HG02970 (cell line): ENCODE measurements around the gene ITGA1.
"Not testable (repeated sequence)": the region's sequence is repeated elsewhere in the genome, so short reads cannot be mapped to it uniquely, and the experiment has no call there.

Experiments
- ATAC-seq: cut with Tn5 transposase; IDR thresholded peaks from one replicate; pipeline ENCODE4 v1.9.1; 2021; ENCODE audit warnings: mild to moderate bottlenecking, moderate library complexity, moderate number of reproducible peaks; ENCODE audit not compliant: unreplicated experiment, low FRiP score

Gene ITGA1

DNA sequence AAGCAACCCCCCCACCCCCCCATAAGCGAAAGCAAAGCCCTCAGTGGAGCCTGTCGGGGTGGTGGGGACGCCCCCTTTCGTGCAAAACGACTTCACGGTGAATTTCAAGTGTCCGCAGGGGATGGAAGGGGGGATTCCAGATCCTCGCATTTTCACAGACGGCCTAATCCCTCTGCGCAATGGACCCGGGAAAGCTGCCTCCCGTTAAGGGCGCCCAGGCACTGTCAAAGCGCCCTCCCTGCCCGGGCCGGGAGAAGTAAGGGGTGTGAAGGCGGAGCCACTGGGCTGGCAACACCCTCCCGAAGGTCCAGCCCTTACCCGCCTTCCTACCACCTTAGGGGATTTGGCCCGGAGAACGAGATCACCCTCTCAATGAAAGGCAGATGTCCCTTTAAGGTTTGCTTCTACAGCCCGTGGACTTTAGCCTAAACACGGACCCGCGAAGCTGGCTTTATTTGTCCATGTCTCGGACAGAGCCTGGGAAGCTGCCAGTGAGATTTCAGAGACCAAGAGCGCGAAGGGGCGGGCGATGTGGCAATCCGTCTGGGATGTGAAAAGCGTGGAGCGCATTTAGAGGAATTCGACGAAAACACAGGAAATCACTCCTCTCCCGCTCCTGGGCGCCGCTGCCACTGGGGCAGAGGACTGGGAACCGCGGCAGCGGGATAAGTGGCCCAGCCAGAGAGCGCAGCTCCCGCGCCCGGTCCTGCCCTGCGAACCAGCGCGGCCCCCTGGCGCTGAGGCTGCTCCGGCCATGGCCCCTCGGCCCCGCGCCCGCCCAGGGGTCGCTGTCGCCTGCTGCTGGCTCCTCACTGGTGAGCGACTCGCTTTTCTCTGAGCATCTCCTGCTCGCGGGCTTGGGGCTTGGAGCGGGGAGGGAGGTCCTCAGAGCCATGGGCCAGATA is at the start of gene ITGA1, which contains the start of gene PELO:
TSS of gene ITGA1 (plus strand) at position 317 of the 905 bp plus-strand sequence. CDS start at position 755, 438 bp downstream.
TSS of gene PELO (plus strand) at position 317 of the 905 bp plus-strand sequence. CDS start 12,479 bp downstream, outside the sequence.
- peak; percentile 68 for ATAC-seq

DNA sequence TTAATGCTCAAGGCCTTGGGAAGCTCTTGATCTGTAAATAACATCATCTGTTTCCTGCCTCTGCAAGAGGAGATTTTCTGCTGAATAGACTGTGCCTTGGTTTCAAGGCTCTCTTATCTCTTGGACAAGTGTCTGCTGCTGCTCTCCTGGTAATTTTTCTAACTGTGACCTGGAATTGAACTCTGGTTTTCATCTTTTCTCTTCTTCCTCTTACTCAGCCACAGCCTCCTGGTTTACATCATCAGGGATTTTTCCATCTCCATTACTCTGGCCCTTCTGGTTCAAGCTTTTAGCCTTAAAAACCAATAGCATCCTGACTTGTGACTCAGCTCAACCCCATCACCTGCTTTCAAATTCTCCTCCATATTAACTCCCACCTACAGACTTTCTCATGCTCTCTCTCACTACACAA is 49.6 kb upstream of the ITGA1 start:
- ATAC-seq: no peak

DNA sequence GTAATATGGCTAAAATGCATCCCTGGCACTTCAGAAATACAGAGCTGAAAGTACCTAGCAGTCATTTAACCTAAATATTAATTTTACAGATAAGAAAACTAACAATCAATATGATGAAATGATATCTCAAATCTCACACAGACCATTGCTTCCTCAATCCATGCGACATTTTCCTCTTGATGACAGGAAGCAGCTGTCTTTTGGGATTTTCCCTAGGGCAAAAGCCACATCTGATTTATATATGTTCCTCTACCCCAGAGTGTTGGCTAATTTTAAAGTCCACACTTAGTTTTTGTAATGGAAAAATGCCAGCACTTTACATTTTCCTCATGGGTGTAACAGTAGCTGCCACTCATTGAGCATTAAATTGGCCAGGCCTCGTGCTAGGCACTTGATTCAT is 47.7 kb upstream of the ITGA1 start:
- no peak for ATAC-seq

DNA sequence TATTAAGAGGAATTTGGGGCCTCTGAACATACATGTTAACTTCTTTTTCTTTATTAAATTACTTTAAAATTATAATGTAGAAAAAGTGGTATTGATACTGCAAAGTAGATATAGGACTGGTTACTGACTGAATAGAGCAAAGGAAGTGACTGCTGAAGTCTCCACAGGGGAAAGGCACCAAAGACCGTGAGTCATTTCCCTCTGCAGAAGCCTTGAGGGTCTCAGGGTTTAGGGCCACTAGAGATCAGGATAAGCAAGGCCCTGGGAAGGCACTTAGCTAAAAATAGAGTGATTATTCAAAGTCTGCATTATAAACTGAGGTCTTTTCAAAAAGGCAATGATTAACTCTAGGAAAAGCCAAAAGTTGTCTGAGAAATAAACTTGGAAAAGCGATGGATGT is 44.7 kb upstream of the ITGA1 start:
- ATAC-seq: no peak

DNA sequence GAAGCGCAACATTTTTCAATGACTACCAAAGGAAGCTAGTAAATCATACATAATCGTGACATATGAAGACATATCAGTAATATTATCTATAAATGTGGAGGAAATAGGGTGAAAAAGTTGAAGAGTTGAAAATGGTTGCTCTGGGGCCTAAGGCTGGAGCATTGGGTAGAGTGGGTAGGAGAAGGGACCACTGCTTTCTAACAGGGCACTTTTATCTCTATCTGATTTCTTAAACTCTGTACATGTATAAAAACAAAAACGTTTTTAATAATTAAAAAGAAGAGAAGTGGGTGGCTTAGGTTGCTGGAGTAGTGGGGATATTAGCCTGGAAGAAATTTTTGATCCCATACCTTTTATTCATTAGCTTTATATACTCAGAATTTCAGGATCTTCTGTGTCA is 44.2 kb upstream of the ITGA1 start:
- ATAC-seq: no peak

DNA sequence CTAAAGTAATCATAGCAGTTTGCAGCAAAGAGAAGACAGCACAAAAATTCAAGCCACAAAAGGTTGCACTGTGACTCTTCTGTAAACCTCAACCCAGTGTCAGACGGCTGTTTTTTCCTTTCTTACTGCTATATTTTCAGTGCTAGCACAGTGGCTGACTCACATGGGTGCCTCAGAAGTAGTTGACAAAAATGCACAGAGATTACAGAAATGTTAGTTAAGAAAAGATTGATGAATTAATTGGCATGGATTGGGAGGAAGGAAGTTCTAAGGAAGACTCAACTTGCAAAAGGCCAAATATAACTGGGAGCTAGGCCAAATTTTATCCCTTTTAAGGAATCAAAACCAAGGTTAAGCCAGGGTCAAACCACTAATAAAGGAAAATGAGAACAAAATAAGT is 43.7 kb upstream of the ITGA1 start:
- ATAC-seq: no peak

DNA sequence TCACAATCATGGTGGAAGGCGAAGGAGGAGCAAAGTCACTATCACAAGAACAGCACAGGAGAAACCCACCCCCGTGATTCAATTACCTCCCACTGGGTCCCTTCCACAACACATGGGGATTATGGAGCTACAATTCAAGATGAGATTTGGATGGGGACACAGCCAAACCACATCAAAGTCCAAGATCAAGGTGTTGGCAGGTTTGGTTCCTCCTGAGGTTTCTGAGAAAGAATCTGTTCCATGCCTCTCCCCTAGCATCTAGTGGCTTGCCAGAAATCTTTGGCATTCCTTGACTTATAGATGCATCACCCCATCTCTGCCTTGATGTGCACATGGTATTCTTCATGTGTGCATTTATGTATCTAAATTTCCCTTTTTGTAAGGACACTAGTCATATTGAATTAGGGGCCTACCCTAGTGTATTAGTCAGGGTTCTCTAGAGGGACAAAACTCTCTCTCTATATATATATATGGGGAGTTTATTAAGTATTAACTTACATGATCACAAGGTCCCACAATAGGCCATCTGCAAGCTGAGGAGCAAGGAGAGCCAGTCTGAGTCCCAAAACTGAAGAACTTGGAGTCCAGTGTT is 42.8 kb upstream of the ITGA1 start:
- ATAC-seq: not testable (repeated sequence)

DNA sequence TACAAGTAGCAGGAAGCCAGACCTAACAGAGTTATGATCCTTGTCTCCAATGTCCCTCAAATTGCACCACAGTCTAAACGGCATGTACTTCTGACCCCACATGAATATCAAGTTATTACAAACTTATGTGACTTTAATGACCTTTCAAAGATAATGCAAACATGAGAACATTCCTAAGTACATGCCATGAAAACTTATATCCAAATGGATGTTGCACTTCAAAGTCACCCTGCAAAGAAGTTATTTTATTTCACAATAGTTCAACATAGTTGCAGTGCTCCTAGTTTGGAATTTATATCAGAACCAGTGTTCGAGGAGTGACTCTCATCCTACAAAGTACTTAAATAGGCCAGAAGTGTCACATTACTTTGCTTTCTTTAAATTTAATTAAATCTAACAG is 41.2 kb upstream of the ITGA1 start:
- ATAC-seq: no peak

DNA sequence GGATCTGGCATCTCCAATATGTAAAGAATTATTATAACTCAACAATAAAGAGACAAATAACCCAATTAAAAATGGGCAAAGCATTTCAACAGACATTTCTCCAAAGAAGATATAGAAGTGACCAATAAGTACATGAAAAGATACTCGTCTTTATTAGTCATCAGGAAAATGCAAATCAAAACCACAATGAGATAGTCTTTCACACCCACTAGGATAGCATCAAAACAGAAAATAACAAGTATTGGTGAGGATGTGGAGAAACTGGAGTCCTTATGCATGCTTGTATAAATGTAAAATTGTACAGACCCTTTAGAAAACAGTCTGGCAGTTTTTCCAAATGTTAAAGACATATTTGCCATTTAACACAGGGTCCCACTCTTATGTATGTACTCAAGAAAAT is 39.1 kb upstream of the ITGA1 start:
- ATAC-seq: no peak

DNA sequence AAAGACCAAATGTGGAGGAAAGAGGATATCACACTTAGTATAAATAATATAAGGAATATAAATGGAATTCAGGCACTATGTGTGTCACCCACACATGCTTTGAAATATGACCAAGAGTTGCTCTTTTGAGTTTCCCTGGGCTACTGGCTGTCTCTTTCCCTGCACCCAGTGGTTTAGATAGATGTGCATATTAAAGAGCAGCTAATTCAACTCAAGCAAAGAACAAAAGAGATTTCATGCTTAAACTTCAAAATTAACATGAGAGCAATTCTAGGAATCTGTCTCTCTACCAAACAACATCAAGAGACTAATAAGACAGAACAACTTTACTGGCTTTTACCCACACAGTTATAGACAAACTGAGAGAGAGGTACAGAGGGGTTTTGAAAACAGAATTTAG is 38.0 kb upstream of the ITGA1 start:
- no peak for ATAC-seq

DNA sequence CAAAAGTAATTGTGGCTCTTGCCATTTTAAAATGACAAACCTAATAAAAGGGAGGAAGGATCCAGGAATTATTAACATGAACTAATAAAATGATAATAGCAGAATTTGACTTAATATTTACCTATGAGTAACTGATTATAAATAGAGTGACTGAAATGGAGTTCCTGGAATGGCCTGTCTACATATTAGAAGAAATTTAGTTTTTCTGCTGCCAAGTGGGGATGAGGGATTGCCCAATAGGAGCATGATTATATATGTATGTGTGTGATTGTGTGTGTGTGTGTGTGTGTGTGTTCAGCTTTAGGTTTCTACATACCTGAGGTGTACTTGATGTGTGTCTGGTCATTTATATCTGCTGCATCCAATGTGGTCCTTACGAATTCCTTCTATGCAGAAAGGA is 36.6 kb upstream of the ITGA1 start:
- ATAC-seq: no peak

DNA sequence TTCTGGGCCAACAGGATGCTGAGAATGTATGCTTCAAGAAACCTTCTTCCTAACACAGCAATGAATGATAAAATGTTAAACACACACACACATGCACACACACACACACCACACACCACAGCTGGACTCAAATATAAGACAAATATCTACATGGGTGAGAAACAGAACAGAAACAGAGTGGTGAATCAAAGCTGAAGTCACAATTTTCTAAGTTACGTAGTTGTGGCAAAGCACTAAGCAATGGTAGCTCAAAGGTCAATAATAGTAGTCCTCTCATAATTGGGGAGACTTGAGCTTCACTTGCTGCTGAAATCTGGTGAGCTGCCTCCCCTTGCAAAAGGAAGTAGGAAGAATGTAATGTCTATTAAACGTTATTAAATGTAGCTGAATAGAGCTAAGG is 33.7 kb upstream of the ITGA1 start:
- ATAC-seq: no peak

DNA sequence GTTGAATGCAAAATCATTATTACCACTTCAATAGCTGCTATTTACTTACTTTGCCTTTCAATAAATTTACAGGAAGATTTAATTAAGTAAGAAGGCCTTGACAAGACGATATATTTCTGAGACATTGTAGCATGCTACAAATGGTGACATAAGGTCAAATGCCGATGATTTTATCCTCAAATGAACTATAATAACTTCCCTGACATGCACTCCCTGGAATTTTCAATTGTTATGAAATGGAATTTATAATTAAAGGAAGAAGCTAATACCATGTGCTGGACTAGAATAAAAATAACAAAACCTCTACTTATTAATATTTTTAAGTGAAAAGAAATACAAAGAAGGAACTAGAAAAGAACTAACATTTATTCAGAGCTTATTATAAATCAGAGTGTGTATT is 30.2 kb upstream of the ITGA1 start:
- no peak for ATAC-seq

DNA sequence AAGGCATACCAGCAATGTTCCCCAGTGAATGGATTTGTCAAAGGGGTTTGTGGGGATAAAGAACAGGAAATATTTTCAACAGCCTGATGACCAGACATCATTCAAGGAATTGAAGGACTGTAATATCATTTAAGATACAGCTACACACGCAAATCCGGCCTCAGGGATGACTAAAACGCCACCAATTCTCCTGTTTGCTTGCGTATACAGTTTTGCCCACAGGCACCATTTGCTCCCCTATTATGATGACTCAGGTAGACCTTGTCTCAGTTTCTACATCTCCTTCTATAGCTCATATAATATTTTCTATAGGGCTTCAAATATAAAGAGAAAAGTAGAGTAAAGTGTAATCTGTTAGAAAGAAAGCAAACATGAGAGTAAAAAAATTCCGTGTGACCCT is 29.7 kb upstream of the ITGA1 start:
- no peak for ATAC-seq

DNA sequence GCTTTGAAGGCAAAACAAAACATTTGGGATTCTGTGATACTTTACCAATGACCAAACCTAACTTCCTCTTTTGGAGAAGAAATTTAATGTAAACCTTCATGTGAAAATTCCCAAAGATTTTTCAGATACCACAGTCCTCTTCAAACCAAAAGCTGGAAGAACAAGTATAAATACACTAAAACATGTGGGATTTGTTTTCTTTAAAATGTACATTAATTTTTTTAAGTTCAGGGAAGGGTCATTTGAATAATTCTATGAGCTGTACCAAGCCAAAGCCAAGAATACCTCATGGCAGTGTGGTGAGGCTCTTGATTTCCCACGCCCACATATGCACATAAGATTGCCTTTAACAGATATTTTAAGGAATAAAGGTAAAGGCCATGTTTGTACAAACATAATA is 28.4 kb upstream of the ITGA1 start:
- ATAC-seq: no peak

DNA sequence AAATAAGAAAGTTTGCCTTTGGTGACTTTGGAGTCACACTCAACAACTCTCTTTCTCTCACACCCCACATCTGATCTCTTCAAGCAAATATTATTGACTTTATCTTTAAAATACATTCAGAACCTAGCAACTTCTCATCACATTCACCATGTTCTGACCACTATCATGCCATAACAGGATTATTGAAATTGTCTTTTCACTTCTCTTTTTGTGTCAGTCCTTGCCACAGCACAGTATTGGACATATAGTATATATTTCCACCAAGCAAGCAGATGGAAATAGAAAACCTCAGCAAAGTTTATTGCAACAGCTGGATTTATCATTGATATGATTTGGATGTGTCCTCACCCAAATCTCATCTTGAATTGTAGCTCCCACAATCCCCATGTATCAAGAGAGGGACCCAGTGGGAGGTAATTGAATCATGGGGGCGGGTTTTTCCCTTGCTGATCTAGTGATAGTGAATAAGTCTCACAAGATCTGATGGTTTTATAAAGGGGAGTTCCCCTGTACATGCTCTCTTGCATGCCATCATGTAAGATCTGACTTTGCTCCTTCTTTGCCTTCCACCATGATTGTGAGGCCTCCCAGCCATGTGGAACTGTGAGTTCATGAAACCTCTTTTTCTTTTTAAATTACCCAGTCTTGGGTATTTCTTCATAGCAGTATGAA is 26.9 kb upstream of the ITGA1 start:
- ATAC-seq: no peak

DNA sequence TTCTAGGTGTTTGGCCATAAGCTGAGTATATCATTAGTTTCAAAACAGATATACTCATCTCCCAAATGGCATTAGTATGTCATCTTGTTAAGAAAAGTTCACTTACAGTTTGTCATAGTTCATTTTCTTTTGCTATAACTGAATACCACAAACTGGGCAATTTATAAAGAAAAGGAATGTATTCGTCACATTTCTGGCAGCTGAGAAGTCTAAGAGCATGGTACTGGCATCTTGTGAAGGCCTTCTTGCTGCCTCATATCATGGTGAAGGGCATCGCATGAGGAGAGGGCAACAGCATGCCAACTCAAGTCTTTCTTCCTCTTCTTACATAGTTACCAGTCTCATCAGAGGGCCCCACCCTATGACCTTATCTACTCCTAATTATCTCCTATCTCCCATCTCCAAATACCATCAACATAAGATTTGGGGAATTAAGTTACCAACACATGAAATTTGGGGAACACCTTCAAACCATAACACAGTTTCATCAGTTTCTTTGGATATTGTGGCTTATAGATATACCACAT is 20.4 kb upstream of the ITGA1 start:
- ATAC-seq: no peak

DNA sequence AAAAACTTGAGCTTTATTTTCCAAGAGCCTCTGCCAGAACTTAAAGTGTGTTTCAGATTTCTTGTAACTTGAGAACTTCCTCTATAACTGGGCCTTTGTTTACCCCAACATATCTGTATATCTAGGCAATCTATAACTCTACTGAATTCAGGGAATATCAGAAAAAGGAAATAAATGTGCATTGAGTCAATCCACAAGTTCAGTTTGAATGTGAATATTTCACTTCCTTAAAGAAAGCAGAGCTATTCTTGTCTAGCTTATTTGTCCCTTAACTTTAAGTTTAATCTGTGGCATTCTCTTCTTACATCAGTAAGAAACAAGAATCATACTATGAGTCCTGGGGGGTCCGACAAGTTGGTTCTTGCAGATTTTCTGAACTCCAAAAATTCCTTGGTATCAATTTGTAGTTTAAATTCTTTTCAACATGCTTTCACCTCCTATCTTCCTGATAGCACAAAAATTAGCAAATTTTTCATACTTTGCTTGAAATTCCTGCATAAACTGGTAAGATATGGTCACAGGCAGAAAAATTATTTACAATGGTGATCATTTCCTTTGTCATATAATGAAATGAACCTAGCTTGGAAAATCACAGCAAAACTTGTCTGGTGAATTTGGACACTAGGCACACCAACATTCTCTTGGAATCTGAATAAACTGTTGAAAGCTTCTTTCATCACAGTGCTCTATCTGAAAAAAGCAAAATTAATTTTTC is 19.8 kb upstream of the ITGA1 start:
- ATAC-seq: no peak

DNA sequence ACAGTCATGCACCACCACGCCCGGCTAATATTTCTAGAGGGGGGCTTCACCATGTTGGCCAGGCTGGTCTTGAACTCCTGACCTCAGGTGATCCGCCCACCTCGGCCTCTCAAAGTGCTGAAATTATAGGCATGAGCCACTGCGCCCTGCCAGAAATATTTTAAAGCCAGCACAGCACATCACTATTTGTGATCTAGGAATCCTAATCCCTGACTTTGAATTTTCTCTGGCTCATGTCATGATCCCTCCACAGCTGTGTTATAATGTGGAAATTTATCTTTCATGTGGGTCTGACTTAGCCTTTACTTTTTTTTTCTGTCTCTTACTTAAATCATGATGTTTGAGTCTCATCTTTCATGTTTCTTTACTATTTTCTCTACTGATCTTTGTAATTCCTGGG is 18.7 kb upstream of the ITGA1 start:
- ATAC-seq: no peak

DNA sequence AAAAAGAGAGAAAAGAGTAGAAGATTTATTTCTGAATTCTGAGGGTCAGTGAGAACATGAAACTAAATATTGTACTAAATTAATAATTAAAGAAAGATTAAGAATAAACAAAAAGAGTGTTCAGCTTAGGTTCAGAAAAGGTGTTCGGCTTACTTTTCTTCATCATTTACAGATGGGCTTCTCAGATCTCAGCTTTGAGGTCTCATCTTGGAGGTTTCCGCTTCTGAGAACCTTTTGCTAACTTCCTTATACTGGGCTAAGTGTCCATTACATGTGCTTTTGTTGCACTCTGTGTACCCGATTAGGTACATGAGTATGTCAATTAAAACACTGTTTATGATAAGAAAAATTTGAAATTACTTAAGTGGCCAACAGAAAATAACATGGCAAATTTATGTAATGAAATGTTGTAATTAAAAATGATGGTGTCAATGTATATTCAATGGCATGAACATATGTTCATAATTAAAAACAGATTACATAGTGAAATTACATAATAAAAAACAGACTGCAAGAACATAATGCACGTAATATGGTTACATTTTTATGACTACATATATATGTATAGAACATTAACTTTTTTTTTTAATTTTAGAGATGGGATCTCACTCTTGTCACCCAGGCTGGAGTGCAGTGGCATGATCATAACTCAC is 17.3 kb upstream of the ITGA1 start:
- no peak for ATAC-seq
